ENCODE measurements around the gene FLOT1.

FLOT1 gene

GRCh38 chr6:30711758-30712380 is 30.6 kb downstream of the FLOT1 start:
- Mint-ChIP-seq H3K36me3 (ENCODE audit: insufficient read depth) (peaks cover 24% of the 10 kb centered on the region), H3K4me1 (peaks cover 35% of the 10 kb centered on the region), H3K4me3 (peak overlapping the region; percentile 25), H3K9me3 (no peaks in the 10 kb centered on the region), H3K27me3 (no peaks in the 10 kb centered on the region), H3K27ac (ENCODE audit: low read depth) (peak overlapping the region; percentile 76)
- ATAC-seq (replicated peaks; ENCODE audit: extremely low read depth, poor library complexity, severe bottlenecking) (no peak), DNase-seq (ENCODE audit: low spot score in 2 of 2) (no peak)

DNA sequence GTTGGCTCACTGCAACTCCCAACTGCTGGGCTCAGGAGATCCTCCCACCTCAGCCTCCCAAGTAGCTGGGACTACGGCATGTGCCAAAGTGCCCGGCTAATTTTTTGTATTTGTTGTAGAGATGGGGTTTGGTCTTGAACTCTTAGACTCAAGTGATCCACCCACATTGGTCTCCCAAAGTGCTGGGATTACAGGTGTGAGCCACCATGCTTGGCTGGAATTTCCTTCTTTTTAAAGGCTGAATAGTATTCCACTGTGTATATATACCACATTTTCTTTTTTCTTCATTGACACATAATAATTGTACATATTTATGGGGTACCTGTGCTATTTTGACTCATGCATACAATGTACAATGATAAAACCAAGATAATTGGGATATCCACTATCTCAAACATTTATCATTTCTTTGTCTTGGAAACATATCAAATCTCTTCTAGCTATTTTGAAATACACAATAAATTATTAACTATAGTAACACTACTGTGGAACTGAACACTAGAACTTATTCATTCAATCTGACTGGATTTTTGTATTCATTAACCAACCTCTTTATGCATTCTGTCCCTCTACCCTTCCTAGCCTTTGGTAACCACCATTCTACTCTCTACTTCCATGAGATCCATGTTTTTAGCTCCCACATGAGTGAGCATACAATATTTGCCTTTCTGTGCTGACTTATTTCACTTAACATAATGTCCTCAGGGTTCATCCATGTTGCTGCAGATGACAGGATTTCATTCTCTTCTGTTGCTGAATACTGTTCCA is 33.2 kb downstream of the FLOT1 start:
- Mint-ChIP-seq H3K27me3 (no peaks in the 10 kb centered on the region), H3K4me1 (peaks cover 22% of the 10 kb centered on the region), H3K36me3 (ENCODE audit: insufficient read depth) (peaks cover 30% of the 10 kb centered on the region), H3K9me3 (no peaks in the 10 kb centered on the region), H3K27ac (ENCODE audit: low read depth) (no peak overlapping the region), H3K4me3 (no peak overlapping the region)
- DNase-seq (ENCODE audit: low spot score in 2 of 2), result no peak
- ATAC-seq (replicated peaks; ENCODE audit: extremely low read depth, poor library complexity, severe bottlenecking), result no peak

DNA sequence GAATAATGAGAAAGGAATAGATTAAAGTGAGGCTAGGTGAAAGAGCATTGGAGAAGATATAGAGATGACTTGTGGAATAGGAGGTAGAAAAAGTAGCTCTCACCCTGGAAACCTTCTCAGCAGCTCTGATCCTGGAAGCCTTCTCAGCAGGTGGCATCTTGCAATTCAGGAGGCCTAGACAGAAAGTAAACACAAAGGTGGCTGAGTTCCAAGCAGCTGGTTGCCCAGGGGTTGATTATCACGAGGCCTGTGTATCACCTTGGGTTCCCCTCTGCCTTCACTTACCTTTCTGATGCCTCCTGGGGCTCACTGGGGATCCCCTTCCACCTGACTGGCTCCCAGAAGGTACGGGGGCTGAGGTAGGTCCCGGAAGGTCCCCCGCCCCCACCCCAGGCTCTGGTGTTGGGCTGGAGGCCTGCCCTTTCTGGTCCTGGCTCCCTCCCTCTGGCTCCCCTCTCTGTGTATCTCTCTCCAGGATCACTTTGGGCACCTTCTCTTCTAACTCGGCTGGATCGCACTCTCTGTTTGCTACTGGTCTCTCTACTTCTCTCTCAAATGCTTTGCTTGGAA is 35.1 kb downstream of the FLOT1 start:
- H3K4me3 Mint-ChIP-seq, result no peak overlapping the region
- DNase-seq (ENCODE audit: low spot score in 2 of 2) (no peak), ATAC-seq (replicated peaks; ENCODE audit: extremely low read depth, poor library complexity, severe bottlenecking) (no peak)
- H3K27ac Mint-ChIP-seq (ENCODE audit: low read depth), result peak overlapping the region; percentile 13
- H3K9me3 Mint-ChIP-seq, result no peaks in the 10 kb centered on the region
- no peaks in the 10 kb centered on the region for H3K27me3 Mint-ChIP-seq
- peaks cover 31% of the 10 kb centered on the region for H3K36me3 Mint-ChIP-seq (ENCODE audit: insufficient read depth)
- H3K4me1 Mint-ChIP-seq, result peaks cover 9% of the 10 kb centered on the region

- no peaks in the 10 kb centered on the region for H3K4me1 Mint-ChIP-seq
- H3K27ac Mint-ChIP-seq (ENCODE audit: low read depth), result no peak overlapping the region
- no peaks in the 10 kb centered on the region for H3K9me3 Mint-ChIP-seq
- DNase-seq (ENCODE audit: low spot score in 2 of 2) (no peak), ATAC-seq (replicated peaks; ENCODE audit: extremely low read depth, poor library complexity, severe bottlenecking) (no peak)
- no peak overlapping the region for H3K4me3 Mint-ChIP-seq
- H3K27me3 Mint-ChIP-seq, result no peaks in the 10 kb centered on the region
- H3K36me3 Mint-ChIP-seq (ENCODE audit: insufficient read depth), result peaks cover 31% of the 10 kb centered on the region
Measured at GRCh38 chr6:30705620-30706019, 36.9 kb downstream of the FLOT1 start.

- ATAC-seq (replicated peaks; ENCODE audit: extremely low read depth, poor library complexity, severe bottlenecking) (no peak), DNase-seq (ENCODE audit: low spot score in 2 of 2) (no peak)
- no peaks in the 10 kb centered on the region for H3K4me1 Mint-ChIP-seq
- H3K4me3 Mint-ChIP-seq, result no peak overlapping the region
- peaks cover 31% of the 10 kb centered on the region for H3K36me3 Mint-ChIP-seq (ENCODE audit: insufficient read depth)
- H3K27ac Mint-ChIP-seq (ENCODE audit: low read depth), result no peak overlapping the region
- H3K9me3 Mint-ChIP-seq, result no peaks in the 10 kb centered on the region
- no peaks in the 10 kb centered on the region for H3K27me3 Mint-ChIP-seq
Measured at GRCh38 chr6:30703821-30704220, 38.7 kb downstream of the FLOT1 start.

GRCh38 chr6:30703011-30703410 is 39.5 kb downstream of the FLOT1 start:
- H3K4me1 Mint-ChIP-seq, result no peaks in the 10 kb centered on the region
- no peaks in the 10 kb centered on the region for H3K27me3 Mint-ChIP-seq
- H3K9me3 Mint-ChIP-seq, result no peaks in the 10 kb centered on the region
- peaks cover 29% of the 10 kb centered on the region for H3K36me3 Mint-ChIP-seq (ENCODE audit: insufficient read depth)
- no peak overlapping the region for H3K4me3 Mint-ChIP-seq
- ATAC-seq (replicated peaks; ENCODE audit: extremely low read depth, poor library complexity, severe bottlenecking) (no peak), DNase-seq (ENCODE audit: low spot score in 2 of 2) (no peak)
- no peak overlapping the region for H3K27ac Mint-ChIP-seq (ENCODE audit: low read depth)

GRCh38 chr6:30700340-30700739 is 42.1 kb downstream of the FLOT1 start:
- Mint-ChIP-seq H3K27me3 (no peaks in the 10 kb centered on the region), H3K36me3 (ENCODE audit: insufficient read depth) (peaks cover 24% of the 10 kb centered on the region), H3K4me1 (no peaks in the 10 kb centered on the region), H3K27ac (ENCODE audit: low read depth) (no peak overlapping the region), H3K9me3 (no peaks in the 10 kb centered on the region), H3K4me3 (no peak overlapping the region)
- DNase-seq (ENCODE audit: low spot score in 2 of 2), result no peak
- ATAC-seq (replicated peaks; ENCODE audit: extremely low read depth, poor library complexity, severe bottlenecking), result no peak

- H3K27ac Mint-ChIP-seq (ENCODE audit: low read depth), result no peak overlapping the region
- no peak overlapping the region for H3K4me3 Mint-ChIP-seq
- peaks cover 8% of the 10 kb centered on the region for H3K36me3 Mint-ChIP-seq (ENCODE audit: insufficient read depth)
- no peaks in the 10 kb centered on the region for H3K27me3 Mint-ChIP-seq
- H3K9me3 Mint-ChIP-seq, result no peaks in the 10 kb centered on the region
- ATAC-seq (replicated peaks; ENCODE audit: extremely low read depth, poor library complexity, severe bottlenecking) (no peak), DNase-seq (ENCODE audit: low spot score in 2 of 2) (no peak)
- peaks cover 10% of the 10 kb centered on the region for H3K4me1 Mint-ChIP-seq
Measured at GRCh38 chr6:30696432-30696831, 46.1 kb downstream of the FLOT1 start.

DNA sequence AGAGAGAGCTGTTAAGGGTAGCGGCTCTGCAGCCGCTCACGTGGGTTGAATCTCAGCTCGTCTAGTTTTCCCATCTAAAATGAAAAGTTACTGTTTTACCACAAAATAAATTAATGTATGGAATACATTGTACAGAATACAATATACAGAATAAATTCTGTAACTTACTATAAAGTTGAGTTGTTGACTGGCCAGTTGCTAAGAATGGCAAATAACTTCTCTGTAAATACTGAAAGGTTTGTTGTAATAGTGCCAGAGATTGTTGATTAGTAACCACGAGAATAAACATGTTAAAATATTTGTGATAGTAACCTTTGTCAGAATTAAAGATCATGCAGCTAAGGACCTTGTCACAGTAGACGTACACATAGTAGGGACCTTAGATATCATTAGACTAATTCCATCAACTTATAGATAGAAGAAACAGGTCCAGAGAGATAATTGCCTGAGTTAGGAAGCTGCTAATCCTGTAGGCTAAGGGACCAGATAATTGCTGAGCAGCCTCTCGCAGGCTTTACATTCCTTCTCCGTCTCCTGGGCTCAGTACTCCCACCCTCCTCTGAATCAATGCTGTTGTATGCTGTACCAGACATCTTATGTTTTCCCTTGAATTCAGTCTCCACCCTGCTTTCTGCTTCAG is 51.2 kb downstream of the FLOT1 start:
- DNase-seq (ENCODE audit: low spot score in 2 of 2) (no peak), ATAC-seq (replicated peaks; ENCODE audit: extremely low read depth, poor library complexity, severe bottlenecking) (no peak)
- peaks cover 8% of the 10 kb centered on the region for H3K36me3 Mint-ChIP-seq (ENCODE audit: insufficient read depth)
- H3K9me3 Mint-ChIP-seq, result no peaks in the 10 kb centered on the region
- H3K27ac Mint-ChIP-seq (ENCODE audit: low read depth), result peak overlapping the region; percentile 99
- peak overlapping the region; percentile 92 for H3K4me3 Mint-ChIP-seq
- peaks cover 53% of the 10 kb centered on the region for H3K4me1 Mint-ChIP-seq
- no peaks in the 10 kb centered on the region for H3K27me3 Mint-ChIP-seq

DNA sequence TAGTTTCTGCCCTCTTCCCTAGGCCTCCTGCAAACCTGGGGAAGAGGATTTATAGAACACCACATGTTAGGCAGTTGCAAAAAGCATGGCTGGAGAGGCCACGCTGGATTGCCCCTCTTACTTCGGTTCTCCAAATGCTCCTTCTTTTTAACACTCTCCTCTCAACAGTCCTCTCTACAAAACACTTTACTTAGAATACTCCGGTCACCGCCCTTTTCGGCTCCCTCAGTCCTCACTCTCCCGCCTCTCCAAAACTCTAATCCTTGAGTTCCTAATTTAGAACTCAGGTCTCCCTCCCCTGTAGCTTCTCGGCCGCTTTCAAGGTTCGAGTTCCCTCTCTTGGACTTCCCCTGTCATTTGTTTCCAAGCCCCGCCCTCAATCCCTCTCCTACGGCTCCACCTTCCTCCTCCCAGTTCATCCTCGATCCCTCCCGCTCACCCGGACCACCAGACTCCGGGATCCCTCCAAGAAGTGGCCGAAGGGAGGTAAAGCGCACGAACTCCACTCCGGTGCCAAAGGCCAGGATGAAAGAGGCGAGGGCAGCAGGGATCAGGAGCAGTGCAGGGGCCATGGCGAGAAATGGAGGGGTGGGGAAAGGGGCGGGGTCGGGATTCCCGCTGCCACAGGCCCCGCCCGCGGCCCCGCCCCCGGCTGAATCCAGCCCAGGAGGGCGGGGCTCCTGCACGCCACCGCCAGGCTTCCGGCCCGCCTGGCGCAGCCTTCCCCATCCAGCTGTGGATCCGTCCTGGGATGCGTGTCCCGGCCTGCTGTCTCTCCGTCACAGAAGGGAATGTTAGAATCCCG is 51.9 kb downstream of the FLOT1 start, which contains the start of gene NRM:
Gene NRM (minus strand): TSS at position 582 of the 805 bp plus-strand sequence. CDS start 10 bp downstream, at position 572.
- Mint-ChIP-seq H3K4me3 (peak within 1 kb of the TSS; percentile 92), H3K27ac (ENCODE audit: low read depth) (peak within 1 kb of the TSS; percentile 99), H3K9me3 (no peaks in the 10 kb centered on the region), H3K4me1 (peaks cover 59% of the 10 kb centered on the region), H3K36me3 (ENCODE audit: insufficient read depth) (peaks cover 12% of the 10 kb centered on the region), H3K27me3 (no peaks in the 10 kb centered on the region)
- no peak for DNase-seq (ENCODE audit: low spot score in 2 of 2)
- no peak for ATAC-seq (replicated peaks; ENCODE audit: extremely low read depth, poor library complexity, severe bottlenecking)

DNA sequence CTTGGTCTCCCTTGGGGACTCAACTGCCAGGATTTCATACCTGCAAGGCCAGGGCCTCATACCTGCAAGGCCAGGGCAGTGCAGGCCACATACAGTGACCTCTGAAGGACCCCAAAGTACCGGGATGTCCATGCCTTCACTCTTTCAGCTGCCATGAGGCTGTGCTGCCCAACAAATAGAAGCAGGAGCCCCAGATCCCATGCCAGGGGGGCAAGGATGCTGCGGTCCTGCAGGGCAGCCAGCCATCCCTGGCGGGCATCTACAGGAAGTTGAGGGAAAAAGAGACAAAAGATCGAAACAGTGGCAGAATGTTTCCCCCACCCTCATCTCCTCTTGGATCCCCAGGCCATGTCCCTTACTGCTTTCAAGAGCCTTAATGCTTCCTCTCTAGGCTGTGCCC is 52.5 kb downstream of the FLOT1 start:
- ATAC-seq (replicated peaks; ENCODE audit: extremely low read depth, poor library complexity, severe bottlenecking) (no peak), DNase-seq (ENCODE audit: low spot score in 2 of 2) (no peak)
- Mint-ChIP-seq H3K27me3 (no peaks in the 10 kb centered on the region), H3K9me3 (no peaks in the 10 kb centered on the region), H3K27ac (ENCODE audit: low read depth) (peak overlapping the region; percentile 99), H3K36me3 (ENCODE audit: insufficient read depth) (peaks cover 15% of the 10 kb centered on the region), H3K4me3 (peak overlapping the region; percentile 92), H3K4me1 (peaks cover 65% of the 10 kb centered on the region)

Data from central memory CD8-positive, alpha-beta T cell (primary cell).